H1 (cell line): ENCODE data around the gene GGT6. TPM values are rescaled to one million over a fixed set of nuclear protein-coding genes. Genes with fewer than 3 reads are reported as not detected.
A peak's percentile ranks its signal among the peaks of the same experiment; 100 is the strongest.

Source experiments
- CTCF ChIA-PET: fragments of 300-600 bp; sonication (Branson Sonifier 250); formaldehyde crosslinking; loops from one replicate; lab custom pipeline; 2021; ENCODE audit not compliant: partially characterized antibody; lab: Charles Lee
- POLR2A ChIA-PET: fragments of 300-600 bp; sonication (Branson Sonifier 250); formaldehyde crosslinking; loops from one replicate; lab custom pipeline; 2021; ENCODE audit warnings: inconsistent platforms; ENCODE audit not compliant: partially characterized antibody; lab: Charles Lee
- DNase-seq, 2 experiments: peaks; one replicate each; pipeline versions ENCODE4 v3.0.0 to v3.0.0-alpha.2; 2010 to 2022; ENCODE audit warnings: low spot score in 2 of 2, low read depth in 1 of 2, mixed read lengths in 1 of 2
- FAIRE-seq: peaks from 2 replicates; lab custom pipeline; 2011; peaks lifted over from hg19 to GRCh38; lab: Jason Lieb, UNC
- H2AFZ ChIP-seq: 2 replicates; pipeline ENCODE4 v1.8.1; 2012; ENCODE audit warnings: low read length, inconsistent platforms
- H2AK5ac ChIP-seq: 2 replicates; pipeline ENCODE4 v1.6.1; 2013; ENCODE audit warnings: low read depth, low read length
- H2BK120ac ChIP-seq: replicated peaks from 2 replicates; pipeline ENCODE3; 2013; ENCODE audit warnings: low read depth, low read length, inconsistent platforms
- H2BK12ac ChIP-seq: 2 replicates; pipeline ENCODE4 v1.6.1; 2013; ENCODE audit warnings: low read depth, low read length
- H2BK15ac ChIP-seq: 2 replicates; pipeline ENCODE4 v1.6.1; 2013; ENCODE audit warnings: low read length
- H2BK20ac ChIP-seq: 2 replicates; pipeline ENCODE4 v1.6.1; 2013; ENCODE audit warnings: low read length
- H2BK5ac ChIP-seq: 2 replicates; pipeline ENCODE4 v1.6.1; 2013; ENCODE audit warnings: low read depth, low read length
- H3K14ac ChIP-seq: 2 replicates; pipeline ENCODE4 v1.6.1; 2013; ENCODE audit warnings: inconsistent platforms; ENCODE audit not compliant: insufficient read length
- H3K18ac ChIP-seq: 2 replicates; pipeline ENCODE4 v1.6.1; 2013; ENCODE audit warnings: low read length; ENCODE audit errors: extremely low read depth
- H3K23ac ChIP-seq: 2 replicates; pipeline ENCODE4 v1.6.1; 2013; ENCODE audit warnings: inconsistent platforms; ENCODE audit not compliant: insufficient read length
- H3K23me2 ChIP-seq: 2 replicates; pipeline ENCODE4 v1.6.1; 2013; ENCODE audit warnings: low read depth, low read length
- H3K27ac ChIP-seq: 2 replicates; pipeline ENCODE4 v1.6.1; 2011; ENCODE audit warnings: low read depth, low read length, inconsistent platforms
- H3K27me3 ChIP-seq, 4 experiments: replicated peaks in 1 of 4; 1 replicate in 1 of 4; 2 replicates in 3 of 4; pipeline versions ENCODE4 v1.6.1 to v1.8.1; 2011 to 2013; ENCODE audit warnings: low read length in 3 of 4, mild to moderate bottlenecking in 3 of 4, inconsistent platforms in 2 of 4, mixed read lengths in 2 of 4, moderate library complexity in 1 of 4; ENCODE audit not compliant: control insufficient read depth in 3 of 4, insufficient read depth in 3 of 4; ENCODE audit errors: extremely low read depth in 1 of 4
- H3K36me3 ChIP-seq, 4 experiments: 2 replicates each; pipeline versions ENCODE4 v1.6.1 to v1.8.1; 2011 to 2013; ENCODE audit warnings: mild to moderate bottlenecking in 4 of 4, low read length in 3 of 4, moderate library complexity in 2 of 4, control low read depth in 1 of 4, inconsistent platforms in 1 of 4; ENCODE audit not compliant: insufficient read depth in 4 of 4, control insufficient read depth in 2 of 4
- H3K4ac ChIP-seq: replicated peaks from 2 replicates; pipeline ENCODE3; 2013; ENCODE audit warnings: low read length, low read depth, mixed read lengths, inconsistent platforms; ENCODE audit not compliant: insufficient read length
- H3K4me1 ChIP-seq, 4 experiments: replicated peaks in 1 of 4; 1 replicate in 1 of 4; 2 replicates in 3 of 4; pipeline versions ENCODE4 v1.6.1 to v1.8.1; 2011 to 2013; ENCODE audit warnings: low read length in 3 of 4, inconsistent platforms in 2 of 4, mixed read lengths in 1 of 4; ENCODE audit not compliant: insufficient read depth in 4 of 4, control insufficient read depth in 3 of 4
- H3K4me2 ChIP-seq, 2 experiments: 2 replicates each; pipeline versions ENCODE4 v1.6.1 to v1.8.1; 2011 to 2013; ENCODE audit warnings: low read depth in 2 of 2, low read length in 2 of 2, control low read depth in 1 of 2, inconsistent platforms in 1 of 2, mild to moderate bottlenecking in 1 of 2; ENCODE audit not compliant: insufficient read depth in 1 of 2
- H3K4me3 ChIP-seq, 4 experiments: fragments of 200-600, 300-600 bp in 1 of 4; sonication (generic), shearing (Covaris generic), sonication (Bioruptor Twin) in 1 of 4; 2 replicates each; pipeline versions ENCODE4 v1.5.1 to v1.8.1; 2011 to 2016; ENCODE audit warnings: low read length in 4 of 4, low read depth in 3 of 4, control low read depth in 2 of 4, inconsistent platforms in 2 of 4, mild to moderate bottlenecking in 2 of 4, mixed read lengths in 1 of 4, moderate library complexity in 1 of 4; ENCODE audit not compliant: insufficient read depth in 2 of 4; ENCODE audit errors: extremely low read depth in 1 of 4
- H3K56ac ChIP-seq: replicated peaks from 2 replicates; pipeline ENCODE3; 2013; ENCODE audit warnings: low read depth, mild to moderate bottlenecking, mixed read lengths, low read length, inconsistent platforms; ENCODE audit not compliant: insufficient read length
- H3K79me1 ChIP-seq: 2 replicates; pipeline ENCODE4 v1.6.1; 2013; ENCODE audit warnings: low read depth, low read length, control low read depth
- H3K79me2 ChIP-seq, 2 experiments: 2 replicates each; pipeline versions ENCODE4 v1.6.1 to v1.8.1; 2012 to 2013; ENCODE audit warnings: low read length in 2 of 2, mild to moderate bottlenecking in 2 of 2, inconsistent platforms in 1 of 2; ENCODE audit not compliant: insufficient read depth in 2 of 2, control insufficient read depth in 1 of 2
- H3K9ac ChIP-seq, 4 experiments: replicated peaks in 1 of 4; 1 replicate in 1 of 4; 2 replicates in 3 of 4; pipeline versions ENCODE4 v1.6.1 to v1.8.1; 2011 to 2013; ENCODE audit warnings: low read depth in 3 of 4, low read length in 3 of 4, control low read depth in 2 of 4, mild to moderate bottlenecking in 2 of 4, moderate library complexity in 2 of 4, inconsistent platforms in 1 of 4; ENCODE audit errors: extremely low read depth in 1 of 4
- H3K9me3 ChIP-seq, 2 experiments: 2 replicates each; pipeline versions ENCODE4 v1.6.1 to v1.8.1; 2012 to 2013; ENCODE audit warnings: mild to moderate bottlenecking in 2 of 2, moderate library complexity in 2 of 2, control low read depth in 1 of 2, inconsistent platforms in 1 of 2, low read depth in 1 of 2, low read length in 1 of 2, mixed read lengths in 1 of 2; ENCODE audit not compliant: insufficient read depth in 2 of 2
- H4K20me1 ChIP-seq, 2 experiments: replicated peaks in 1 of 2; 2 replicates each; pipeline versions ENCODE3 to v1.8.1; 2011 to 2013; ENCODE audit warnings: inconsistent platforms in 2 of 2, low read length in 2 of 2, mild to moderate bottlenecking in 1 of 2; ENCODE audit not compliant: insufficient read depth in 2 of 2, control insufficient read depth in 1 of 2
- H4K5ac ChIP-seq: 2 replicates; pipeline ENCODE4 v1.6.1; 2013; ENCODE audit warnings: low read length, low read depth, mixed read lengths, inconsistent platforms; ENCODE audit not compliant: insufficient read length
- H4K8ac ChIP-seq: 2 replicates; pipeline ENCODE4 v1.8.0; 2013; ENCODE audit warnings: mild to moderate bottlenecking, moderate library complexity, low read length, inconsistent platforms; ENCODE audit not compliant: insufficient read depth; ENCODE audit errors: extremely low read depth
- H4K91ac ChIP-seq: replicated peaks from 2 replicates; pipeline ENCODE3; 2013; ENCODE audit warnings: low read length, mixed read lengths, inconsistent platforms; ENCODE audit not compliant: insufficient read length
- ATF2 ChIP-seq: IDR thresholded peaks from 2 replicates; pipeline ENCODE4 v1.6.1; 2012; ENCODE audit warnings: low read length, inconsistent platforms
- CTBP2 ChIP-seq: IDR thresholded peaks from 2 replicates; pipeline ENCODE4 v1.7.0; 2011; ENCODE audit warnings: borderline replicate concordance, mild to moderate bottlenecking, moderate library complexity, mixed read lengths, low read length; ENCODE audit not compliant: insufficient read depth, insufficient read length
- CTCF ChIP-seq, 3 experiments: IDR thresholded peaks; 1 replicate in 2 of 3; 2 replicates in 1 of 3; pipeline versions ENCODE4 v1.5.1 to v1.6.1; 2011; ENCODE audit warnings: low read length in 3 of 3, mild to moderate bottlenecking in 3 of 3, inconsistent platforms in 2 of 3, low read depth in 1 of 3, moderate library complexity in 1 of 3; ENCODE audit not compliant: insufficient read depth in 1 of 3; ENCODE audit errors: control extremely low read depth in 1 of 3
- NRF1 ChIP-seq: IDR thresholded peaks from 2 replicates; pipeline ENCODE4 v1.6.1; 2011; ENCODE audit warnings: mild to moderate bottlenecking, low read depth, low read length, improper control_type of control experiment
- RBBP5 ChIP-seq: IDR thresholded peaks from 2 replicates; pipeline ENCODE4 v1.7.1; 2012; ENCODE audit warnings: low read depth, mild to moderate bottlenecking, inconsistent platforms, low read length, moderate library complexity, borderline replicate concordance
- SUZ12 ChIP-seq: fragments of 200-600 bp; sonication (generic); IDR thresholded peaks from 2 replicates; pipeline ENCODE4 v1.6.1; 2012; ENCODE audit warnings: mild to moderate bottlenecking, inconsistent platforms, low read length, moderate library complexity, mixed read lengths
- TAF1 ChIP-seq: IDR thresholded peaks from 2 replicates; pipeline ENCODE4 v1.6.1; 2011; ENCODE audit warnings: mild to moderate bottlenecking, low read depth, low read length
- WGBS, 2 experiments: shearing (Covaris generic) in 1 of 2; methylation state at CpG; one replicate each; pipeline versions ENCODE4 v1.1.6 to v1.1.7; 2013 to 2015; ENCODE audit warnings: low lambda C conversion rate in 2 of 2, mixed read lengths in 2 of 2, inconsistent platforms in 1 of 2, low coverage in 1 of 2, missing lambda C conversion rate in 1 of 2; ENCODE audit not compliant: insufficient replicate concordance in 2 of 2, insufficient coverage in 1 of 2, insufficient read length in 1 of 2; ENCODE audit errors: extremely low coverage in 1 of 2, missing lambda C conversion rate in 1 of 2; 5-methylcytosine and 5-hydroxymethylcytosine counted together
- polyA plus RNA-seq, 7 experiments: library from polyadenylated mRNA; depleted of rRNA in 3 of 7; stranded (reverse) in 5 of 7; unstranded in 2 of 7; fragments of >200 nt in 5 of 7; fragments of 200-250 nt in 2 of 7; gene quantifications; 1 replicate in 5 of 7; 2 replicates in 1 of 7; 4 replicates in 1 of 7; pipeline versions ENCODE4 v1.2.1 to v1.2.3, GENCODE V29; 2011 to 2013; ENCODE audit warnings: missing spikeins in 2 of 7, mixed read lengths in 2 of 7
- total RNA-seq: library from RNA; stranded (reverse); fragmentation: NEBNext Ultra II Directional; extraction: Animal tissue kit (Norgen Biotek cat#: 25700); gene quantifications from 2 replicates; pipeline ENCODE4 v1.2.1, GENCODE V29; 2021

Gene GGT6
- total and polyA plus RNA-seq, 2 of the 8 experiments (the other 6 are each of a cell fraction or from before 2014, with no cell fraction given), result 0.18 TPM; not detected in 1

GRCh38 chr17:4558347-4558971, 1.9 kb downstream of the GGT6 start:
- POLR2A ChIA-PET, result interaction anchor here (32.8 kb wide), 1 partner anchor 29 kb away, joined by 546 read pairs; no protein-coding TSS in a partner anchor
- no peaks in the 10 kb centered on the region for H3K9me3 ChIP-seq
- H3K27me3 ChIP-seq, result no peaks in the 10 kb centered on the region
- H2BK12ac ChIP-seq, result peak overlapping the region; percentile 60; the same call in 1 of the 2 replicates
- DNase-seq, result no peak
- no peak overlapping the region for H2BK120ac ChIP-seq
- no peak overlapping the region for H3K18ac ChIP-seq
- H3K56ac ChIP-seq, result no peak overlapping the region
- no peak overlapping the region for H3K23ac ChIP-seq
- H3K79me2 ChIP-seq, result peaks cover 0 to 17% of the 10 kb centered on the region in 2 experiments; a peak in 3 of 4 replicates
- no peak overlapping the region for H3K4ac ChIP-seq
- H2BK15ac ChIP-seq, result 0 out of 2 replicates have a peak overlapping the region, but pooled peaks have one; percentile 72
- no peak overlapping the region for H2BK5ac ChIP-seq
- FAIRE-seq, result no peak
- no peaks in the 10 kb centered on the region for H4K20me1 ChIP-seq
- no peak overlapping the region for H3K9ac ChIP-seq
- no peak overlapping the region for H3K4me3 ChIP-seq
- no peak overlapping the region for H2AFZ ChIP-seq
- H3K27ac ChIP-seq, result no peak overlapping the region
- CTCF ChIA-PET, result interaction anchor here (0.9 to 4.1 kb wide), 3 partner anchors 9 to 67 kb away, joined by 3 to 32 read pairs (median 11); no protein-coding TSS in a partner anchor
- no peak overlapping the region for H4K8ac ChIP-seq
- peaks cover 14% of the 10 kb centered on the region; the same call in 1 of the 2 replicates for H3K23me2 ChIP-seq
- H2AK5ac ChIP-seq, result no peak overlapping the region
- H3K4me1 ChIP-seq, result peaks cover 7 to 21% (median 12%) of the 10 kb centered on the region in 4 experiments; a peak in 6 of 7 replicates
- peak overlapping the region; percentile 16 for H4K91ac ChIP-seq
- peaks cover 0 to 5% (median 3%) of the 10 kb centered on the region in 4 experiments; a peak in 4 of 8 replicates for H3K36me3 ChIP-seq
- no peak overlapping the region for H3K4me2 ChIP-seq
- 88% methylated on average over 15 of the region's 24 CpGs; no CpG with 5 or more reads in 1 of the 2 experiments for WGBS, 2 experiments
- no peak overlapping the region for H4K5ac ChIP-seq
- H3K79me1 ChIP-seq, result peaks cover 10% of the 10 kb centered on the region
- H3K14ac ChIP-seq, result no peak overlapping the region
- H2BK20ac ChIP-seq, result no peak overlapping the region
- TF ChIP-seq CTBP2 (no peak), NRF1 (no peak), SUZ12 (no peak), ATF2 (no peak), CTCF (IDR thresholded peaks at IDR 0.05; ENCODE audit: control extremely low read depth in 1 of 3, insufficient read depth in 1 of 3, low read depth in 1 of 3, low read length in 3 of 3) (no peak), TAF1 (no peak), RBBP5 (no peak)
